Uterus (tissue), 4 donors: ENCODE data around the gene RPS6KA1. TPM values are rescaled to one million over a fixed set of nuclear protein-coding genes. Genes with fewer than 3 reads are reported as not detected.

Source experiments
- DNase-seq, 2 donors: peaks; one replicate each; pipeline ENCODE4 v3.0.0-alpha.2; 2019 to 2020
- H3K27ac ChIP-seq, 2 donors: fragments of 200-600 bp; sonication (generic); 1 replicate in 1 of 2; 2 replicates in 1 of 2; pipeline ENCODE4 v1.5.1; 2016 to 2018
- H3K27me3 ChIP-seq, 2 donors: fragments of 200-600 bp; sonication (generic); one replicate each; pipeline ENCODE4 v1.5.1; 2018 to 2019; ENCODE audit warnings: control low read depth in 1 of 2
- H3K36me3 ChIP-seq, 2 donors: fragments of 200-600 bp; sonication (generic); one replicate each; pipeline ENCODE4 v1.5.1; 2019; ENCODE audit warnings: control low read depth in 1 of 2
- H3K4me1 ChIP-seq, 2 donors: fragments of 200-600 bp; sonication (generic); one replicate each; pipeline ENCODE4 v1.5.1; 2018 to 2019; ENCODE audit warnings: control low read depth in 1 of 2
- H3K4me3 ChIP-seq, 2 donors: fragments of 200-600 bp; sonication (generic); 1 replicate in 1 of 2; 2 replicates in 1 of 2; pipeline ENCODE4 v1.5.1; 2018 to 2019; ENCODE audit warnings: mild to moderate bottlenecking in 1 of 2
- H3K9me3 ChIP-seq, 2 donors: fragments of 200-600 bp; sonication (generic); one replicate each; pipeline ENCODE4 v1.5.1; 2019; ENCODE audit warnings: control low read depth in 1 of 2
- CTCF ChIP-seq, 4 experiments: fragments of 200-600 bp in 2 of 4; fragments of 450-650 bp in 2 of 4; sonication (generic) in 2 of 4; IDR thresholded peaks; one replicate each; pipeline ENCODE4 v1.5.1; 2016 to 2019; ENCODE audit warnings: antibody characterized with exemption in 4 of 4, mild to moderate bottlenecking in 2 of 4, moderate library complexity in 1 of 4
- POLR2A ChIP-seq, 2 donors: fragments of 450-650 bp; IDR thresholded peaks; one replicate each; pipeline ENCODE4 v1.6.1; 2016; ENCODE audit warnings: antibody characterized with exemption in 2 of 2, mild to moderate bottlenecking in 1 of 2, moderate library complexity in 1 of 2
- intact Hi-C: fragments of 100-400 bp; cut with DNase I; formaldehyde crosslinking; loops from one replicate; pipeline ENCODE4 v1.15.1; 2023; ENCODE audit warnings: low total_unique reads
- total RNA-seq, 4 donors: library from RNA; depleted of rRNA in 3 of 4; stranded (reverse); fragments of >200 nt in 3 of 4; gene quantifications; one replicate each; pipeline versions ENCODE4 v1.1.0 to v1.2.4, GENCODE V29; 2014 to 2023
- donor health status: DM: yes; HTN: yes; CAD: no.

The RPS6KA1 gene
- total RNA-seq, 4 donors from 2014 or later: 10.8 to 51.8 (median 14.6) TPM

- Histone ChIP-seq H3K4me3 (no peak overlapping the region), H3K36me3 (no peaks in the 10 kb centered on the region), H3K27ac (no peak overlapping the region), H3K27me3 (no peaks in the 10 kb centered on the region), H3K9me3 (no peaks in the 10 kb centered on the region), H3K4me1 (no peaks in the 10 kb centered on the region)
- intact Hi-C loops: no loop called here
- TF ChIP-seq POLR2A (IDR thresholded peaks at IDR 0.05) (no peak), CTCF (IDR thresholded peaks at IDR 0.05) (no peak)
- no peak for DNase-seq
Measured at GRCh38 chr1:26545969-26546323, 16.4 kb downstream of the RPS6KA1 start.

- Histone ChIP-seq H3K4me3 (no peak overlapping the region), H3K9me3 (no peaks in the 10 kb centered on the region), H3K4me1 (no peaks in the 10 kb centered on the region), H3K27me3 (no peaks in the 10 kb centered on the region), H3K27ac (no peak overlapping the region), H3K36me3 (no peaks in the 10 kb centered on the region)
- intact Hi-C loops: no loop called here
- no peak for TF ChIP-seq CTCF (IDR thresholded peaks at IDR 0.05)
- TF ChIP-seq POLR2A (IDR thresholded peaks at IDR 0.05): no peak
- DNase-seq: no peak
Measured at GRCh38 chr1:26546375-26546774, 16.8 kb downstream of the RPS6KA1 start.

- no peaks in the 10 kb centered on the region for H3K9me3 ChIP-seq
- intact Hi-C loops: no loop called here
- no peaks in the 10 kb centered on the region for H3K27me3 ChIP-seq
- no peak overlapping the region for H3K27ac ChIP-seq
- no peaks in the 10 kb centered on the region for H3K4me1 ChIP-seq
- no peak for DNase-seq
- H3K36me3 ChIP-seq: no peaks in the 10 kb centered on the region
- H3K4me3 ChIP-seq: no peak overlapping the region
- no peak for TF ChIP-seq POLR2A (IDR thresholded peaks at IDR 0.05)
Measured at GRCh38 chr1:26546819-26547218, 17.3 kb downstream of the RPS6KA1 start.

GRCh38 chr1:26548841-26549240, 19.3 kb downstream of the RPS6KA1 start:
- intact Hi-C loops: no loop called here
- Histone ChIP-seq H3K36me3 (no peaks in the 10 kb centered on the region), H3K4me1 (no peaks in the 10 kb centered on the region), H3K27me3 (no peaks in the 10 kb centered on the region), H3K27ac (no peak overlapping the region), H3K4me3 (no peak overlapping the region), H3K9me3 (no peaks in the 10 kb centered on the region)
- DNase-seq: no peak
- TF ChIP-seq POLR2A (IDR thresholded peaks at IDR 0.05): no peak
- TF ChIP-seq CTCF (IDR thresholded peaks at IDR 0.05): no peak

- no peaks in the 10 kb centered on the region for H3K9me3 ChIP-seq
- no peaks in the 10 kb centered on the region for H3K4me1 ChIP-seq
- DNase-seq: no peak
- TF ChIP-seq CTCF (IDR thresholded peaks at IDR 0.05): no peak
- H3K27ac ChIP-seq: no peak overlapping the region
- no peak overlapping the region for H3K4me3 ChIP-seq
- no peaks in the 10 kb centered on the region for H3K27me3 ChIP-seq
- intact Hi-C loops: no loop called here
- no peaks in the 10 kb centered on the region for H3K36me3 ChIP-seq
Measured at GRCh38 chr1:26550946-26551345, 21.4 kb downstream of the RPS6KA1 start.

- intact Hi-C loops: no loop called here
- TF ChIP-seq POLR2A (IDR thresholded peaks at IDR 0.05) (no peak), CTCF (IDR thresholded peaks at IDR 0.05) (no peak)
- H3K27me3 ChIP-seq: no peaks in the 10 kb centered on the region
- no peaks in the 10 kb centered on the region for H3K9me3 ChIP-seq
- H3K27ac ChIP-seq: no peak overlapping the region
- DNase-seq: no peak
- H3K4me1 ChIP-seq: no peaks in the 10 kb centered on the region
- H3K4me3 ChIP-seq: no peak overlapping the region
- H3K36me3 ChIP-seq: no peaks in the 10 kb centered on the region
Measured at GRCh38 chr1:26552720-26553119, 23.2 kb downstream of the RPS6KA1 start.
